IPS-18c (cell line): ENCODE data around the gene ASNSD1.
"Not testable (repeated sequence)": the region's sequence is repeated elsewhere in the genome, so short reads cannot be mapped to it uniquely, and the experiment has no call there.

Source experiments
- H3K4me3 ChIP-seq: 2 replicates; pipeline ENCODE4 v1.7.0; 2013; ENCODE audit warnings: low read depth, mild to moderate bottlenecking, low read length, moderate library complexity; ENCODE audit not compliant: insufficient read depth
- H3K9me3 ChIP-seq: one replicate; pipeline ENCODE4 v1.6.1; 2013; ENCODE audit warnings: mild to moderate bottlenecking, low read length, moderate library complexity; ENCODE audit not compliant: control insufficient read depth, insufficient read depth

The ASNSD1 gene

DNA sequence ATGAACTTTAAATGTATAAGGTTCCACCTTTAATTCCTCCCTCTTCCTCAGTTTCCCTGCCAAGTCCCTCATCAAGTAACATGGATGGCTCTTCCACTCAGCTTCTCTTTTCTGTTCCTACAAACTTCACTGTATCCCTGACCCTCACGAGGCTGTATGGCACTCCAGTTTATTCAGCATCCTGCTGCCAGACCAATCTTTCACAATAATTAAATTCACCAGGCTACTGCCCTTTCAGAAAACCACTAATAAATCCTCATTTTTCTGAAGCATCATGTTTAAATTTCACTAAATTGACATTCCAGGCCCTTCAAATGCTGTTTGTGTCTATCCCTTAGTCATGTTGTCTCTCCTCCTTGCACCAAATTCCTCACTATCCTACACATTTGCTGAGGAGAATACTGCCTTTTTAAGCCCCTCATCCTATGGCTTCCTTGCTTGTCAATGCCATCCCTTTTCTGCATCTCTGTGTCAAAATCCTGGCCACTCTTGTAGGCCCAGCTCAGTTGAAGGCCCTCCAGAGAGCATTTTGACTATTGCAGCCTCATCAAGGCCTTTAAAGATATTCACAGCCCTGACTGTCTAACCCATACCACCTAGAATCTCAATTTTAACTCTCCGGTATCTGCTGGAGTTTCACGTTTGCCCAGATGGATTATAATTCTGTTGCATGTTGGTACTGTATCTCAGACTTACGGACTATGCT, 22.8 kb upstream of the ASNSD1 start:
- Histone ChIP-seq H3K4me3 (no peak overlapping the region), H3K9me3 (no peaks in the 10 kb centered on the region)

GRCh38 chr2:189639007-189639609, 22.2 kb upstream of the ASNSD1 start:
- no peaks in the 10 kb centered on the region for H3K9me3 ChIP-seq
- H3K4me3 ChIP-seq: no peak overlapping the region

DNA sequence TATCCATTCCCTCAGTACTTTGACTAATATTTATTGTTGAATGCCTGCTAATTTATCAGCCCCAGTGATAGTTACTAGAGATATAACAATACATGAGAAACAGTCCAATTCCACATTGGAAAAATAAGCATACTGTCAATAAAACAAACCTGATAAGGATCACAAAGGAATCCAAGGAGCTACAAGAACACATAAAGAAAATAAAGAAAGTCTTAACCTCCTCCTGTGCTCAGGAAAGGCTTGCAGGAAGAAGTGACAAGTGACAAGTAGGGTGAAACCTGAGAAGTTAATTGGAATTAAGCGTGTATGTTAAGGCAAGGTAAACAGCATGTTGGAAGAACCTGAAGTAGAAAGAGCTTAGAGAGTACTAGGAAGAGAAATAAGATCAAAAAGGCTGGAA, 20.3 kb upstream of the ASNSD1 start:
- Histone ChIP-seq H3K9me3 (no peaks in the 10 kb centered on the region), H3K4me3 (no peak overlapping the region)

DNA sequence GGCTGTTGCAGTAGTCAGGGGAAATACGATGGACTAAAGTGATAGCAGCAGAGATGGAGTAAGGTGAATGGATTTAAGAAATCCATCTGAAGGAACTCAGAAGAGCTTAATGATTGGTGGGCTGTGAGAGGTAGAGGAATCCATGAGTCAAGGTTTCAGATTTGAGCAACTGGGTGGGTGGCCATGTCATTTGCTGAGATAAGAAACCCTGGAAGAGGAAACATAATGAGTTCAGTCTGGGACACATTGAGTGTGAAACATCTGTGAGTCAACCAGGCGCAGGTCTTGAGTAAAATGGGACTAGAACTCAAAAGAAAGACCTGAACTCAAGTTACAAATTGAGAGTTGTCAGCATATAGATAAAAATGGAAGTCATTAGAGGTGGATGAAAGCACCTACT, 19.7 kb upstream of the ASNSD1 start:
- Histone ChIP-seq H3K9me3 (no peaks in the 10 kb centered on the region), H3K4me3 (no peak overlapping the region)

DNA sequence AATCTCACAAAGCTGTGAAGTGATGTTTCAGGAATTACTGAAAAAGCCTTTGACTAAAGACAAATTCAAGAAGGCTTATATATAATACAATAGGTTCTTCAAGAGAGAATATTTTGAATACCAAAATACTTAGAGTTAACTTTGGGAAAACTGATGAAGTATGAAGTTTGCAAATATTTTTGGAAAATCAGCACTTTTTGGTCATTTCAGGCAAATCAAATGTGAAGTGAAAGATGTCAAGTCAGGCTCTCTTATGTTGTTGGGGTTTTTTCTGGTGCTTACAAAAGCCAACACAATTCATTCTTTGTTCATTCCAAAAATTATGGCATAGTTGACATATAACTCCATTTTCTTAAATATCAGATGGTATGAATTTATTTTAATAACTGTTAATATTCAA, 14.7 kb upstream of the ASNSD1 start:
- Histone ChIP-seq H3K4me3 (no peak overlapping the region), H3K9me3 (no peaks in the 10 kb centered on the region)

DNA sequence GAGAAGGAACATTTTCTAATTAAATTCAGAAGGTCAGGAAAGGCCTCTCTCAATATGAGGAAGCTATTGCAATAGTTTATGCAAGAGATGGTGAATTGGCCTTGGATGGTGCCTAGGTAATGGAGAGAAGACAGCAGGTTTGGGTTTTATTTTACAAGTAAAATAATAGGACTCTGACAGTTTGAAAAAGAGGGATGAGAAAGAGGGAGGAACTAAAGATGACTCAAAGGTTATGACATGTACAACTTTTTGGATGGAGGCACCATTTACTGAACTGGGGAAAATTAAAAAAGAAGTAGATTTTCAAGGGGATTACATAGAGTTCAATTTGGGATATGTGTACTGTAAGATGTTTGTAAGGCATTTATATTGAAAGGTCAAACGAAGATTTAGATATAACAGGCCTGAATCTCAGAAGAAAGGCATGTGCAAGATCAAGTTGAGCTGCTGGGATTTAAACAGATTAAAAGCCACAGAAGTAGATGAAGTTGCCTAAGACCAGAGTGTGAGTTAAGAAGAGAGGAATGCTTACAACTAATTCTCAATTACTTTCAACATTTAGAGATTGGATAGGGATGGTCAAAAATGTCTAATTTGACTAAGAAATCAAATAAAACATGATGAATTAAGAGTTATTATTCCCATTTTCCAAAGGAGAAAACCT, 12.3 kb upstream of the ASNSD1 start:
- H3K4me3 ChIP-seq: no peak overlapping the region

DNA sequence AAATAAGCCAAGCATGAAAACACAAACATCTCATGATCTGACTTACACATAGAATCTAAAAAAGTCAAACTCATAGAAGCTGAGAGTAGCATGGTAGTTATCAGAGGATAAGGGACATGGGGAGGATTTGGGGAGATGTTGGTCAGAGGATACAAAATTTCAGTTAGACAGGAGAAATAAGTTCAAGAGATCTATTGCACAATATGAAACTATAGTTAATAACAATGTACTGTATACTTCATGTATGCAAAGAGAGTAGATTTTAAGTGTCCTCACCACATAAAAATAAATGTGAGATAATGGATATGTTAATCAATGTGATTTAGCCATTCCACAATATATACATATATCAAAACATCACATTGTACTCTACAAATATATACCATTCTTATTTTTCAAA, 10.0 kb upstream of the ASNSD1 start:
- Histone ChIP-seq H3K9me3 (peaks cover 4% of the 10 kb centered on the region), H3K4me3 (no peak overlapping the region)

More for the DNA sequence above, 12.3 kb upstream of the ASNSD1 start:
- peaks cover 4% of the 10 kb centered on the region for H3K9me3 ChIP-seq

- not testable (repeated sequence) for H3K9me3 ChIP-seq
Measured at GRCh38 chr2:189653464-189653863, 7.8 kb upstream of the ASNSD1 start.

GRCh38 chr2:189654641-189655040, 6.6 kb upstream of the ASNSD1 start:
- Histone ChIP-seq H3K9me3 (peaks cover 4% of the 10 kb centered on the region), H3K4me3 (no peak overlapping the region)

More at GRCh38 chr2:189653464-189653863, 7.8 kb upstream of the ASNSD1 start:
- H3K4me3 ChIP-seq: not testable (repeated sequence)

DNA sequence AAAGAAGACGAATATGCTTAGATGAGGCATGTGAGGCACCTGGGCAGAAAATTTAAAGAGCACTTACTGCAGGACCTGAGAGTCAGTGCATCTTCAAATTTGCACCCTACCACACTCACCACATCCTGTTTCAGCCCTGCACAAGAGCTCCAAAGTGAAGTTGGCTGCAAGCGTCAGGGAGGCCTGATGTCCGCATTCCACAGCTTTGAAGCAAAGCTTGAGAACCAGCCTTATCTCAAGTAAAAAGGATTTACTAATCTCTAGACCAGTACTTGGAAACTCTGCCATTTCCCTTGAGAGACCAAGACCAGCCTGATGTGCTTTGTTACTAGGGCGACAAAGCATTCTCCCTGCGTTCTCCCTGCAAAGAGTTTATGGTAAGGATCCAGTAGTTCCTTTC, 3.4 kb upstream of the ASNSD1 start:
- H3K4me3 ChIP-seq: no peak overlapping the region
- H3K9me3 ChIP-seq: peaks cover 2% of the 10 kb centered on the region

DNA sequence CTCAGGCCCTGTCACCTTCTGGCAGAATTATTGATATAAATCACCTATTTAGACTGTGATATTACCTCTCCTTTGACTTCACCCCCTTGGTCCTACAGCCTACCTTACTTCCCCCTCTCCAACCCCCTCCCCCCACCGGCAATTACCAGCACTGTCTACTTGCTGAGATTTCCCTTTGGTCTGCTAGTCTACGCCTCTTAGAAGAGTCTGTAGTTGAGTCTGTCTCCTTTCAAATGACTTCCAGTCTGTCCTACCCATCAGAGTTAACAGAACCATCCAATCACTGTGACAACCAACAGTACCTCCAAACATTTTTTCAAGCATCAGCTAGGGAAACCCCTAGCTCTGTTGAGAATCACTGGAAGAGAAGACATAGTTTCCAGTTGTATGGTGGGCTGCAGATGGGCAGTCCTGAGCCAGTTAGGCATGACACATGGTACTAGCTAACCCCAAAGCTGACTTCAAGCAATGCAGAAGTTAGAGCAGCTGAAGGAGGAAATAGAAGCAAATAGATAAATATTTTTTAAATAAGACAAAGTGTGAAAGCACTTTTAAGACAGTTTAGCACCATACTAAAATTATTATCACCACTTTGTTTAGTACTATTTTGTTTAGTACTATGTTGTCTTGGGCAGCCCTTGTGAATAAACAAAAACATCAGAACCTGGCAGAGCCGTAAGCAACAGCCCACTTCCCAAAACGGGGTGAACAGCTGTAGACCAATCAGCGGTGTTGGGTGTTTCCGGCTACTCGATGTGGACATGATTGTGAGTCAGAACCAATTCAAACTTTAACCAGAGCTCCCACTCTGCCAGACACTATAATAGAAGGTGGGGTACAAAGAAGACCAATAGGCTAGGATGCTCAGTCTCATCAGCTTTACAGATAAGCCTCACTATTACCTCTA, 2.7 kb upstream of the ASNSD1 start:
- Histone ChIP-seq H3K9me3 (no peaks in the 10 kb centered on the region), H3K4me3 (no peak overlapping the region)

- Histone ChIP-seq H3K9me3 (no peaks in the 10 kb centered on the region), H3K4me3 (no peak overlapping the region)
Measured at GRCh38 chr2:189659734-189660133, 1.5 kb upstream of the ASNSD1 start.

- Histone ChIP-seq H3K4me3 (no peak overlapping the region), H3K9me3 (no peaks in the 10 kb centered on the region)
Measured at GRCh38 chr2:189660803-189661147, 484 bp upstream of the ASNSD1 start.

GRCh38 chr2:189661957-189662321, 680 bp downstream of the ASNSD1 start:
- peak overlapping the region; percentile 88 for H3K4me3 ChIP-seq
- no peaks in the 10 kb centered on the region for H3K9me3 ChIP-seq

GRCh38 chr2:189662669-189663226, 1.5 kb downstream of the ASNSD1 start:
- Histone ChIP-seq H3K9me3 (no peaks in the 10 kb centered on the region), H3K4me3 (no peak overlapping the region)

GRCh38 chr2:189663319-189663718, 2.1 kb downstream of the ASNSD1 start:
- H3K9me3 ChIP-seq, H3K4me3 ChIP-seq: not testable (repeated sequence)

DNA sequence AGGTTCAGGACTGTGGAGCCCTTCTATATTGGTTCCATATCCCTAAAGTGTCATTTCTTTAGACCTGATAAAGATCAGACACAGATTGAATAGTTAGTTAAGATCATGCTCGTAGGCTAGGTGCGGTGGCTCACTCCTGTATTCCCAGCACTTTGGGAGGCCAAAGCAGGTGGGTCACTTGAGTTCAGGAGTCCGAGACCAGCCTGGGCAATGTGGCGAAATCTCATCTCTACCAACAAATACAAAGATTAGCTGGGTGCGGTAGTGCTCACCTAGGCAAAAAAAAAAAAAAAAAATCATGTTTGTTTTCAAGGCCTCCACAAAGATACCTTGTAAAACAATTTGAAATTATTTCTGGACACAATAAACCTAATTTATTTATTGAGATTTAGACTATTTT, 8.7 kb downstream of the ASNSD1 start:
- no peak overlapping the region for H3K4me3 ChIP-seq
- H3K9me3 ChIP-seq: no peaks in the 10 kb centered on the region
